Measurements from ENCODE around the gene PCBP3. TPM values are rescaled to one million over a fixed set of nuclear protein-coding genes. Genes with fewer than 3 reads are reported as not detected.

PCBP3 gene
- total and polyA plus RNA-seq, 2 of the 8 experiments (the other 6 are each of a cell fraction or from before 2014, with no cell fraction given): 3.5 to 6.3 TPM

DNA sequence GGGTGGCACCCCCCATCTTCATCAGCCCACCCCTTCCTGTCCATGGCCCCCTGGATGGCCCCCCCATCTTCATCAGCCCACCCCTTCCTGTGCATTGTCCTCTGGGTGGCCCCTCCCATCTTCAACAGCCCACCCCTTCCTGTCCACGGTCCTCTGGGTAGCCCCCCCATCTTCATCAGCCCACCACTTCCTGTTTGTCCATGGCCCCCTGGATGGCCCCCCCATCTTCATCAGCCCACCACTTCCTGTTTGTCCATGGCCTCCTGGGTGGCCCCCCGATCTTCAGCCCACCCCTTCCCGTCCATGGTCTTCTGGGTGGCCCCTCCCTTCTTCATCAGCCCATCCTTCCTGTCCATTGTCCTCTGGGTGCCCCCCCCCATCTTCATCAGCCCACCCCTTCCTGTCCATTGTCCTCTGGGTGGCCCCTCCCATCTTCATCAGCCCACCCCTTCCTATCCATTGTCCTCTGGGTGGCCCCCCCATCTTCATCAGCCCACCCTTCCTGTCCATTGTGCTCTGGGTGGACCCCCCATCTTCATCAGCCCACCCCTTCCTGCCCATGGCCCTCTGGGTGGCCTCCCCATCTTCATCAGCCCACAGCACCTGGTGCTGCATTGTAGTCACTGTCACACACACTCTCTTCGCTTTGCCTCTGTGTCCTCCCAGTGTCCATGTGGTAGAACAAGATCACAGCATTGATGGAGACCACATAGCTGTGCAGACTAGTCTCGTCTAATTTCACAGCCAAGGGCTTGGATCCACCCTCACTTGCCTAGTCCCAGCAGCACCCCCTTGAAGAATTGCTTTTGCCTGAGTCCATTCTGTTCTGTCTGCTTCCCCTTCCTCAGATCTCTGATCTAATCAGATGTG is 95.9 kb downstream of the PCBP3 start (continued):
- TF ChIP-seq NANOG (IDR thresholded peaks at IDR 0.05; ENCODE audit: insufficient read depth, low read depth, low read length, poor library complexity, severe bottlenecking) (no peak), TCF12 (IDR thresholded peaks at IDR 0.05; ENCODE audit: low read depth, low read length) (no peak)
